GM21529 (cell line): ENCODE results near the gene VSTM2A.
A peak's percentile ranks its signal among the peaks of the same experiment; 100 is the strongest.
"Not testable (repeated sequence)": the region's sequence is repeated elsewhere in the genome, so short reads cannot be mapped to it uniquely, and the experiment has no call there.

Experiments
- ATAC-seq: cut with Tn5 transposase; IDR thresholded peaks from one replicate; pipeline ENCODE4 v1.9.1; 2021; ENCODE audit not compliant: unreplicated experiment

Gene VSTM2A

GRCh38 chr7:54541669-54542625, at the start of gene VSTM2A:
Gene VSTM2A (plus strand): TSS chr7:54542375. CDS start chr7:54542731, 356 bp downstream.
- ATAC-seq, result no peak

- ATAC-seq, result not testable (repeated sequence)
Observed at GRCh38 chr7:54504531-54504930, 37.6 kb upstream of the VSTM2A start.

GRCh38 chr7:54529568-54529967, 12.6 kb upstream of the VSTM2A start:
- ATAC-seq, result no peak

GRCh38 chr7:54538122-54538521, 4.1 kb upstream of the VSTM2A start:
- ATAC-seq, result no peak

- ATAC-seq, result no peak
Observed at GRCh38 chr7:54543051-54543488, 895 bp downstream of the VSTM2A start.

GRCh38 chr7:54544149-54544526, 2.0 kb downstream of the VSTM2A start:
- no peak for ATAC-seq

GRCh38 chr7:54544527-54545240, 2.5 kb downstream of the VSTM2A start:
- ATAC-seq, result no peak

- no peak for ATAC-seq
Observed at GRCh38 chr7:54545241-54545563, 3.0 kb downstream of the VSTM2A start.

GRCh38 chr7:54546081-54546985, 4.2 kb downstream of the VSTM2A start:
- no peak for ATAC-seq

- ATAC-seq, result no peak
Observed at GRCh38 chr7:54546986-54547314, 4.8 kb downstream of the VSTM2A start.

GRCh38 chr7:54550471-54550870, 8.3 kb downstream of the VSTM2A start:
- ATAC-seq, result no peak

GRCh38 chr7:54556121-54556520, 13.9 kb downstream of the VSTM2A start:
- no peak for ATAC-seq

GRCh38 chr7:54559401-54559800, 17.2 kb downstream of the VSTM2A start:
- ATAC-seq, result no peak

GRCh38 chr7:54560198-54560597, 18.0 kb downstream of the VSTM2A start:
- no peak for ATAC-seq

- ATAC-seq, result no peak
Observed at GRCh38 chr7:54560723-54561122, 18.5 kb downstream of the VSTM2A start.

- ATAC-seq, result no peak
Observed at GRCh38 chr7:54563329-54563916, 21.2 kb downstream of the VSTM2A start.

- no peak for ATAC-seq
Observed at GRCh38 chr7:54565432-54565831, 23.3 kb downstream of the VSTM2A start.

GRCh38 chr7:54581511-54581910, 39.3 kb downstream of the VSTM2A start:
- ATAC-seq, result no peak

GRCh38 chr7:54591404-54592386, 49.5 kb downstream of the VSTM2A start:
- ATAC-seq, result no peak

- ATAC-seq, result peak; percentile 99
Observed at GRCh38 chr7:54596747-54597146, 54.6 kb downstream of the VSTM2A start.
